GM19395 (cell line): ENCODE measurements around the gene LSM12.
"Not testable (repeated sequence)": the region's sequence is repeated elsewhere in the genome, so short reads cannot be mapped to it uniquely, and the experiment has no call there.

Experiments used
- ATAC-seq: cut with Tn5 transposase; IDR thresholded peaks from one replicate; pipeline ENCODE4 v1.9.1; 2021; ENCODE audit warnings: mild to moderate bottlenecking, moderate library complexity; ENCODE audit not compliant: unreplicated experiment

The LSM12 gene

GRCh38 chr17:44008205-44008909 is 58.1 kb downstream of the LSM12 start:
- ATAC-seq = no peak

- no peak for ATAC-seq
Observed at GRCh38 chr17:44007346-44008204, 58.9 kb downstream of the LSM12 start.

GRCh38 chr17:44006598-44007345 is 59.7 kb downstream of the LSM12 start:
- peak; percentile 72 for ATAC-seq

- ATAC-seq = no peak
Observed at GRCh38 chr17:44006272-44006597, 60.2 kb downstream of the LSM12 start.

GRCh38 chr17:44005527-44006271 is 60.8 kb downstream of the LSM12 start:
- ATAC-seq = no peak

- no peak for ATAC-seq
Observed at GRCh38 chr17:44004761-44005526, 61.5 kb downstream of the LSM12 start.

- no peak for ATAC-seq
Observed at GRCh38 chr17:44004077-44004760, 62.3 kb downstream of the LSM12 start, which contains the start of gene NAGS. Gene NAGS, plus strand, starts transcription at chr17:44004622. Its CDS starts 42 bp downstream, at chr17:44004664.

- no peak for ATAC-seq
Observed at GRCh38 chr17:44002141-44002848, 64.2 kb downstream of the LSM12 start.

GRCh38 chr17:44001461-44001920 is 65.0 kb downstream of the LSM12 start:
- no peak for ATAC-seq

GRCh38 chr17:44000871-44001460 is 65.5 kb downstream of the LSM12 start:
- no peak for ATAC-seq

GRCh38 chr17:44000141-44000860 is 66.2 kb downstream of the LSM12 start:
- ATAC-seq = no peak

- no peak for ATAC-seq
Observed at GRCh38 chr17:43999024-43999423, 67.4 kb downstream of the LSM12 start.

GRCh38 chr17:43998552-43998951 is 67.9 kb downstream of the LSM12 start:
- no peak for ATAC-seq

- not testable (repeated sequence) for ATAC-seq
Observed at GRCh38 chr17:43997180-43997579, 69.3 kb downstream of the LSM12 start.

GRCh38 chr17:43995150-43995471 is 71.4 kb downstream of the LSM12 start:
- ATAC-seq = no peak

- no peak for ATAC-seq
Observed at GRCh38 chr17:43994272-43995149, 72.0 kb downstream of the LSM12 start.

GRCh38 chr17:43992641-43993040 is 73.8 kb downstream of the LSM12 start:
- ATAC-seq = no peak
